HCT116 (cell line): ENCODE measurements around the gene ST6GALNAC5. TPM values are rescaled to one million over a fixed set of nuclear protein-coding genes. Genes with fewer than 3 reads are reported as not detected.

Source experiments
- ATAC-seq: fragments of 200-7000 bp; cut with Tn5 transposase; 2 replicates; pipeline ENCODE4 v1.9.1; 2020; ENCODE audit warnings: mild to moderate bottlenecking, moderate library complexity
- BruUV-seq: library from RNA; stranded (reverse); fragments of 400-500 nt; replicated peaks from 2 replicates; lab custom pipeline; 2021; lab: Mats Ljungman, UMichigan
- CTCF ChIA-PET: fragments of 300-600 bp; sonication (Branson Sonifier 250); formaldehyde crosslinking; loops from one replicate; lab custom pipeline; 2021; ENCODE audit warnings: antibody characterized with exemption; lab: Charles Lee
- POLR2A ChIA-PET: fragments of 300-600, 350-600 bp; sonication (Branson Sonifier 250); formaldehyde crosslinking; loops from one replicate; lab custom pipeline; 2021; ENCODE audit warnings: antibody characterized with exemption; lab: Charles Lee
- RAD21 ChIA-PET, 2 experiments: fragments of 300-600 bp; sonication (Branson Sonifier 250); formaldehyde crosslinking; loops; one replicate each; lab custom pipeline; 2023; ENCODE audit warnings: low total read pairs in 2 of 2; ENCODE audit not compliant: uncharacterized antibody in 2 of 2, unreplicated experiment in 2 of 2, low non-redundant PET in 1 of 2; lab: Charles Lee
- DNase-seq: peaks from one replicate; pipeline ENCODE4 v3.0.0-alpha.2; 2010; ENCODE audit warnings: low read depth, low spot score
- H2AFZ ChIP-seq: fragments of 200-600 bp; shearing (Covaris generic), sonication (generic); 2 replicates; pipeline ENCODE4 v1.6.1; 2017; ENCODE audit warnings: low read depth, mixed run types, mixed read lengths, antibody characterized with exemption, low read length; ENCODE audit not compliant: poor library complexity, severe bottlenecking
- H3K27ac ChIP-seq: 2 replicates; pipeline ENCODE4 v1.5.1; 2012; ENCODE audit warnings: low read depth, low read length
- H3K27me3 ChIP-seq: fragments of 200-600 bp; sonication (generic); 2 replicates; pipeline ENCODE4 v1.6.1; 2016; ENCODE audit warnings: mixed run types, low read length, mixed read lengths; ENCODE audit not compliant: insufficient read depth
- H3K36me3 ChIP-seq, 2 experiments: fragments of 200-500 bp in 1 of 2; fragments of 200-600 bp in 1 of 2; sonication (Bioruptor generic) in 1 of 2; sonication (generic) in 1 of 2; 2 replicates each; pipeline versions ENCODE4 v1.5.1 to v1.6.1; 2014 to 2016; ENCODE audit warnings: low read length in 2 of 2, inconsistent platforms in 1 of 2, mixed read lengths in 1 of 2, mixed run types in 1 of 2; ENCODE audit not compliant: insufficient read depth in 2 of 2, control insufficient read depth in 1 of 2
- H3K4me1 ChIP-seq, 2 experiments: fragments of 200-600 bp in 1 of 2; sonication (generic) in 1 of 2; 2 replicates each; pipeline versions ENCODE4 v1.5.1 to v1.6.1; 2012 to 2017; ENCODE audit warnings: low read length in 2 of 2, inconsistent platforms in 1 of 2, mild to moderate bottlenecking in 1 of 2, mixed read lengths in 1 of 2, mixed run types in 1 of 2, moderate library complexity in 1 of 2; ENCODE audit not compliant: insufficient read depth in 2 of 2, control insufficient read depth in 1 of 2
- H3K4me2 ChIP-seq: fragments of 200-600 bp; sonication (generic); 2 replicates; pipeline ENCODE4 v1.6.1; 2017; ENCODE audit warnings: mixed run types, low read length, mixed read lengths
- H3K4me3 ChIP-seq, 2 experiments: fragments of 200-600 bp in 1 of 2; sonication (generic) in 1 of 2; replicated peaks in 1 of 2; 2 replicates each; pipeline ENCODE4 v1.5.1; 2011 to 2016; ENCODE audit warnings: low read length in 2 of 2, control low read depth in 1 of 2, low read depth in 1 of 2, mild to moderate bottlenecking in 1 of 2, mixed read lengths in 1 of 2, mixed run types in 1 of 2
- H3K79me2 ChIP-seq: fragments of 200-600 bp; sonication (generic); 2 replicates; pipeline ENCODE4 v1.6.1; 2017; ENCODE audit warnings: mild to moderate bottlenecking, mixed run types, low read length, moderate library complexity, mixed read lengths; ENCODE audit not compliant: insufficient read depth
- H3K9ac ChIP-seq: fragments of 200-600 bp; sonication (generic); 2 replicates; pipeline ENCODE4 v1.6.1; 2016; ENCODE audit warnings: low read length, mixed read lengths
- H3K9me2 ChIP-seq: fragments of 200-600 bp; sonication (generic), shearing (Covaris generic); 2 replicates; pipeline ENCODE4 v1.6.1; 2017; ENCODE audit warnings: mixed run types, mild to moderate bottlenecking, moderate library complexity; ENCODE audit not compliant: insufficient read depth
- H3K9me3 ChIP-seq, 2 experiments: fragments of 200-500 bp in 1 of 2; fragments of 200-600 bp in 1 of 2; sonication (Bioruptor generic) in 1 of 2; sonication (generic) in 1 of 2; 2 replicates each; pipeline ENCODE4 v1.6.1; 2014 to 2017; ENCODE audit warnings: low read length in 2 of 2, mixed read lengths in 2 of 2, inconsistent platforms in 1 of 2, low read depth in 1 of 2, mild to moderate bottlenecking in 1 of 2, mixed run types in 1 of 2, moderate library complexity in 1 of 2; ENCODE audit not compliant: control insufficient read depth in 1 of 2, insufficient read depth in 1 of 2
- H4K20me1 ChIP-seq: fragments of 200-600 bp; sonication (generic), shearing (Covaris generic); 2 replicates; pipeline ENCODE4 v1.6.1; 2017; ENCODE audit warnings: mixed run types, mild to moderate bottlenecking, moderate library complexity; ENCODE audit not compliant: insufficient read depth
- FOSL1 ChIP-seq: IDR thresholded peaks from 2 replicates; pipeline ENCODE4 v1.6.1; 2012; ENCODE audit warnings: low read depth
- POLR2A ChIP-seq: IDR thresholded peaks from 2 replicates; pipeline ENCODE4 v1.7.0; 2011; ENCODE audit warnings: borderline replicate concordance; ENCODE audit not compliant: insufficient read depth, insufficient read length; ENCODE audit errors: extremely low read depth
- POLR2AphosphoS5 ChIP-seq: IDR thresholded peaks from 2 replicates; pipeline ENCODE4 v1.6.1; 2011; ENCODE audit warnings: mild to moderate bottlenecking, low read depth, low read length, moderate library complexity
- SIN3A ChIP-seq: IDR thresholded peaks from 2 replicates; pipeline ENCODE4 v1.6.1; 2012; ENCODE audit warnings: low read depth
- SRF ChIP-seq: IDR thresholded peaks from 2 replicates; pipeline ENCODE4 v1.6.1; 2012; ENCODE audit warnings: low read depth
- ZFX ChIP-seq: fragments of 450-650 bp; IDR thresholded peaks from 2 replicates; pipeline ENCODE4 v1.6.1; 2017
- intact Hi-C: fragments of 100-400 bp; cut with micrococcal nuclease; formaldehyde crosslinking; loops from 2 replicates; pipeline ENCODE4 v1.10.0; 2022
- total RNA-seq: library from RNA; stranded (reverse); gene quantifications from one replicate; pipeline ENCODE4 v1.2.1, GENCODE V29; 2021; ENCODE audit not compliant: unreplicated experiment
- TF ChIP-seq, protein P1 (sequence below), 3 experiments: fragments of 200-600 bp in 1 of 3; sonication (generic) in 1 of 3; IDR thresholded peaks in 2 of 3; conservative IDR thresholded peaks in 1 of 3; 2 replicates each; pipeline ENCODE4 v1.5.1; 2012 to 2017; ENCODE audit warnings: low read depth in 2 of 3, low read length in 2 of 3, antibody characterized with exemption in 1 of 3, borderline replicate concordance in 1 of 3, control low read depth in 1 of 3, mild to moderate bottlenecking in 1 of 3, mixed read lengths in 1 of 3, mixed run types in 1 of 3, moderate library complexity in 1 of 3; ENCODE audit not compliant: insufficient read depth in 1 of 3
- TF ChIP-seq, protein P2 (sequence below): IDR thresholded peaks from 2 replicates; pipeline ENCODE4 v1.6.1; 2012
- TF ChIP-seq, protein P3 (sequence below): IDR thresholded peaks from 2 replicates; pipeline ENCODE4 v1.6.1; 2012; ENCODE audit warnings: low read depth
- TF ChIP-seq, protein P4 (sequence below): IDR thresholded peaks from 2 replicates; pipeline ENCODE4 v1.6.1; 2011; ENCODE audit warnings: mild to moderate bottlenecking, low read length, moderate library complexity; ENCODE audit not compliant: insufficient replicate concordance; ENCODE audit errors: extremely low read depth

ST6GALNAC5 gene
- total RNA-seq, 1 experiment from 2014 or later: 1.2 TPM

DNA sequence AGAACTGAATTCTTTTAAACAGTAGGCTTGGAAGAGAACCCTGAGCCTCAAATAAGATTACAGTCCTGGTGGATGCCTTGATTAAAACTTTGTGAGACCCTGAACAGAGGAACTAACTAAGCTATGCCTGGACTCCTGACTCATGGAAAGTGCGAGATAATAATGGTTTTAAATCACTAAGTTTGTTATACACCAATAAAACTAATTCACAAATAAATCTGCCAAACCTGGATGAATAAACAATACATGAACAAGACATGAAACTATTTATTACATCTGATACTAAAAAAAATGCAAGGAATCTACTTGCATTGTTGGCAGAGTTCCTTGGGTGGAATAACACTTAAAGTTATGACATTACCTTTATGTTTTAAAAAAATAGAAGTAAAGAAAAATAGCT is 233.6 kb downstream of the ST6GALNAC5 start:
- ATAC-seq (no peak), DNase-seq (no peak)
- H3K9me3 ChIP-seq: no peaks in the 10 kb centered on the region
- no peak overlapping the region for H2AFZ ChIP-seq
- H3K27me3 ChIP-seq: no peaks in the 10 kb centered on the region
- no TSS peak for BruUV-seq
- H3K4me1 ChIP-seq: peaks cover 2 to 3% of the 10 kb centered on the region in 2 experiments; a peak in 1 of 4 replicates
- POLR2A ChIA-PET: no interaction called here
- no peak overlapping the region for H3K4me3 ChIP-seq
- RAD21 ChIA-PET: no interaction called here
- no peaks in the 10 kb centered on the region for H4K20me1 ChIP-seq
- CTCF ChIA-PET: no interaction called here
- H3K9me2 ChIP-seq: no peaks in the 10 kb centered on the region
- H3K9ac ChIP-seq: no peak overlapping the region
- no peak overlapping the region; the same call in 1 of the 2 replicates for H3K4me2 ChIP-seq
- H3K27ac ChIP-seq: no peak overlapping the region
- no peaks in the 10 kb centered on the region for H3K79me2 ChIP-seq
- TF ChIP-seq SRF: no peak
- TF ChIP-seq POLR2A: no peak
- TF ChIP-seq ZFX: no peak
- TF ChIP-seq, protein P1, sequence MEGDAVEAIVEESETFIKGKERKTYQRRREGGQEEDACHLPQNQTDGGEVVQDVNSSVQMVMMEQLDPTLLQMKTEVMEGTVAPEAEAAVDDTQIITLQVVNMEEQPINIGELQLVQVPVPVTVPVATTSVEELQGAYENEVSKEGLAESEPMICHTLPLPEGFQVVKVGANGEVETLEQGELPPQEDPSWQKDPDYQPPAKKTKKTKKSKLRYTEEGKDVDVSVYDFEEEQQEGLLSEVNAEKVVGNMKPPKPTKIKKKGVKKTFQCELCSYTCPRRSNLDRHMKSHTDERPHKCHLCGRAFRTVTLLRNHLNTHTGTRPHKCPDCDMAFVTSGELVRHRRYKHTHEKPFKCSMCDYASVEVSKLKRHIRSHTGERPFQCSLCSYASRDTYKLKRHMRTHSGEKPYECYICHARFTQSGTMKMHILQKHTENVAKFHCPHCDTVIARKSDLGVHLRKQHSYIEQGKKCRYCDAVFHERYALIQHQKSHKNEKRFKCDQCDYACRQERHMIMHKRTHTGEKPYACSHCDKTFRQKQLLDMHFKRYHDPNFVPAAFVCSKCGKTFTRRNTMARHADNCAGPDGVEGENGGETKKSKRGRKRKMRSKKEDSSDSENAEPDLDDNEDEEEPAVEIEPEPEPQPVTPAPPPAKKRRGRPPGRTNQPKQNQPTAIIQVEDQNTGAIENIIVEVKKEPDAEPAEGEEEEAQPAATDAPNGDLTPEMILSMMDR (IDR thresholded peaks at IDR 0.05 in 2 of 3, conservative IDR thresholded peaks at IDR 0.05 in 1 of 3; ENCODE audit: borderline replicate concordance in 1 of 3, insufficient read depth in 1 of 3, low read depth in 2 of 3, low read length in 2 of 3): no peak
- TF ChIP-seq, protein P2, sequence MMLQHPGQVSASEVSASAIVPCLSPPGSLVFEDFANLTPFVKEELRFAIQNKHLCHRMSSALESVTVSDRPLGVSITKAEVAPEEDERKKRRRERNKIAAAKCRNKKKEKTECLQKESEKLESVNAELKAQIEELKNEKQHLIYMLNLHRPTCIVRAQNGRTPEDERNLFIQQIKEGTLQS: no peak
- TF ChIP-seq FOSL1: no peak
- TF ChIP-seq, protein P3, sequence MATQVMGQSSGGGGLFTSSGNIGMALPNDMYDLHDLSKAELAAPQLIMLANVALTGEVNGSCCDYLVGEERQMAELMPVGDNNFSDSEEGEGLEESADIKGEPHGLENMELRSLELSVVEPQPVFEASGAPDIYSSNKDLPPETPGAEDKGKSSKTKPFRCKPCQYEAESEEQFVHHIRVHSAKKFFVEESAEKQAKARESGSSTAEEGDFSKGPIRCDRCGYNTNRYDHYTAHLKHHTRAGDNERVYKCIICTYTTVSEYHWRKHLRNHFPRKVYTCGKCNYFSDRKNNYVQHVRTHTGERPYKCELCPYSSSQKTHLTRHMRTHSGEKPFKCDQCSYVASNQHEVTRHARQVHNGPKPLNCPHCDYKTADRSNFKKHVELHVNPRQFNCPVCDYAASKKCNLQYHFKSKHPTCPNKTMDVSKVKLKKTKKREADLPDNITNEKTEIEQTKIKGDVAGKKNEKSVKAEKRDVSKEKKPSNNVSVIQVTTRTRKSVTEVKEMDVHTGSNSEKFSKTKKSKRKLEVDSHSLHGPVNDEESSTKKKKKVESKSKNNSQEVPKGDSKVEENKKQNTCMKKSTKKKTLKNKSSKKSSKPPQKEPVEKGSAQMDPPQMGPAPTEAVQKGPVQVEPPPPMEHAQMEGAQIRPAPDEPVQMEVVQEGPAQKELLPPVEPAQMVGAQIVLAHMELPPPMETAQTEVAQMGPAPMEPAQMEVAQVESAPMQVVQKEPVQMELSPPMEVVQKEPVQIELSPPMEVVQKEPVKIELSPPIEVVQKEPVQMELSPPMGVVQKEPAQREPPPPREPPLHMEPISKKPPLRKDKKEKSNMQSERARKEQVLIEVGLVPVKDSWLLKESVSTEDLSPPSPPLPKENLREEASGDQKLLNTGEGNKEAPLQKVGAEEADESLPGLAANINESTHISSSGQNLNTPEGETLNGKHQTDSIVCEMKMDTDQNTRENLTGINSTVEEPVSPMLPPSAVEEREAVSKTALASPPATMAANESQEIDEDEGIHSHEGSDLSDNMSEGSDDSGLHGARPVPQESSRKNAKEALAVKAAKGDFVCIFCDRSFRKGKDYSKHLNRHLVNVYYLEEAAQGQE: no peak
- no peak for TF ChIP-seq POLR2AphosphoS5
- TF ChIP-seq SIN3A: no peak
- TF ChIP-seq, protein P4, sequence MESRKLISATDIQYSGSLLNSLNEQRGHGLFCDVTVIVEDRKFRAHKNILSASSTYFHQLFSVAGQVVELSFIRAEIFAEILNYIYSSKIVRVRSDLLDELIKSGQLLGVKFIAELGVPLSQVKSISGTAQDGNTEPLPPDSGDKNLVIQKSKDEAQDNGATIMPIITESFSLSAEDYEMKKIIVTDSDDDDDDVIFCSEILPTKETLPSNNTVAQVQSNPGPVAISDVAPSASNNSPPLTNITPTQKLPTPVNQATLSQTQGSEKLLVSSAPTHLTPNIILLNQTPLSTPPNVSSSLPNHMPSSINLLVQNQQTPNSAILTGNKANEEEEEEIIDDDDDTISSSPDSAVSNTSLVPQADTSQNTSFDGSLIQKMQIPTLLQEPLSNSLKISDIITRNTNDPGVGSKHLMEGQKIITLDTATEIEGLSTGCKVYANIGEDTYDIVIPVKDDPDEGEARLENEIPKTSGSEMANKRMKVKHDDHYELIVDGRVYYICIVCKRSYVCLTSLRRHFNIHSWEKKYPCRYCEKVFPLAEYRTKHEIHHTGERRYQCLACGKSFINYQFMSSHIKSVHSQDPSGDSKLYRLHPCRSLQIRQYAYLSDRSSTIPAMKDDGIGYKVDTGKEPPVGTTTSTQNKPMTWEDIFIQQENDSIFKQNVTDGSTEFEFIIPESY: no peak
- H3K36me3 ChIP-seq: no peaks in the 10 kb centered on the region
- intact Hi-C loops: no loop called here
